ENCODE data around the gene PLB1.

PLB1 gene

GRCh38 chr2:28640908-28641300 is 145.0 kb downstream of the PLB1 start:
- Histone ChIP-seq H3K27me3 (ENCODE audit: insufficient read depth, poor library complexity, severe bottlenecking) (no peaks in the 10 kb centered on the region), H3K4me3 (replicated peaks; ENCODE audit: insufficient read depth, low read length) (no peak overlapping the region), H3K27ac (replicated peaks) (no peak overlapping the region)
- DNase-seq (ENCODE audit: low read depth in 1 of 2, low spot score in 1 of 2), result no peak
- TF ChIP-seq REST (IDR thresholded peaks at IDR 0.05; ENCODE audit: insufficient replicate concordance, low read depth), result no peak
- no peak for TF ChIP-seq CTCF (IDR thresholded peaks at IDR 0.05; ENCODE audit: insufficient read depth, low read length)
- no peak for TF ChIP-seq SPI1 (IDR thresholded peaks at IDR 0.05; ENCODE audit: borderline replicate concordance, low read depth)
- no peak for TF ChIP-seq GABPA (IDR thresholded peaks at IDR 0.05; ENCODE audit: low read depth)
- TF ChIP-seq POLR2AphosphoS5 (IDR thresholded peaks at IDR 0.05; ENCODE audit: low read depth), result no peak

GRCh38 chr2:28642796-28643195 is 146.9 kb downstream of the PLB1 start:
- Histone ChIP-seq H3K4me3 (replicated peaks; ENCODE audit: insufficient read depth, low read length) (no peak overlapping the region), H3K27me3 (ENCODE audit: insufficient read depth, poor library complexity, severe bottlenecking) (no peaks in the 10 kb centered on the region), H3K27ac (replicated peaks) (no peak overlapping the region)
- TF ChIP-seq SPI1 (IDR thresholded peaks at IDR 0.05; ENCODE audit: borderline replicate concordance, low read depth), result no peak
- no peak for TF ChIP-seq CTCF (IDR thresholded peaks at IDR 0.05; ENCODE audit: insufficient read depth, low read length)
- no peak for TF ChIP-seq POLR2AphosphoS5 (IDR thresholded peaks at IDR 0.05; ENCODE audit: low read depth)
- no peak for TF ChIP-seq GABPA (IDR thresholded peaks at IDR 0.05; ENCODE audit: low read depth)
- DNase-seq (ENCODE audit: low read depth in 1 of 2, low spot score in 1 of 2), result no peak

GRCh38 chr2:28643327-28643726 is 147.5 kb downstream of the PLB1 start:
- no peak for TF ChIP-seq GABPA (IDR thresholded peaks at IDR 0.05; ENCODE audit: low read depth)
- TF ChIP-seq REST (IDR thresholded peaks at IDR 0.05; ENCODE audit: insufficient replicate concordance, low read depth), result no peak
- no peak overlapping the region for H3K27ac ChIP-seq (replicated peaks)
- DNase-seq (ENCODE audit: low read depth in 1 of 2, low spot score in 1 of 2), result no peak
- no peak overlapping the region for H3K4me3 ChIP-seq (replicated peaks; ENCODE audit: insufficient read depth, low read length)
- H3K27me3 ChIP-seq (ENCODE audit: insufficient read depth, poor library complexity, severe bottlenecking), result no peaks in the 10 kb centered on the region

GRCh38 chr2:28643911-28644334 is 148.1 kb downstream of the PLB1 start:
- TF ChIP-seq GABPA (IDR thresholded peaks at IDR 0.05; ENCODE audit: low read depth) (no peak), CTCF (IDR thresholded peaks at IDR 0.05; ENCODE audit: insufficient read depth, low read length) (no peak), SPI1 (IDR thresholded peaks at IDR 0.05; ENCODE audit: borderline replicate concordance, low read depth) (no peak), REST (IDR thresholded peaks at IDR 0.05; ENCODE audit: insufficient replicate concordance, low read depth) (no peak), POLR2AphosphoS5 (IDR thresholded peaks at IDR 0.05; ENCODE audit: low read depth) (no peak)
- no peak for DNase-seq (ENCODE audit: low read depth in 1 of 2, low spot score in 1 of 2)
- no peak overlapping the region for H3K4me3 ChIP-seq (replicated peaks; ENCODE audit: insufficient read depth, low read length)
- no peak overlapping the region for H3K27ac ChIP-seq (replicated peaks)
- H3K27me3 ChIP-seq (ENCODE audit: insufficient read depth, poor library complexity, severe bottlenecking), result no peaks in the 10 kb centered on the region
